Fibroblast of peridontal ligament (primary cell): ENCODE results near the gene NCOA5.

Source experiments
- DNase-seq: peaks from one replicate; pipeline ENCODE4 v3.0.0-alpha.2; 2010; ENCODE audit errors: extremely low read depth

The NCOA5 gene

DNA sequence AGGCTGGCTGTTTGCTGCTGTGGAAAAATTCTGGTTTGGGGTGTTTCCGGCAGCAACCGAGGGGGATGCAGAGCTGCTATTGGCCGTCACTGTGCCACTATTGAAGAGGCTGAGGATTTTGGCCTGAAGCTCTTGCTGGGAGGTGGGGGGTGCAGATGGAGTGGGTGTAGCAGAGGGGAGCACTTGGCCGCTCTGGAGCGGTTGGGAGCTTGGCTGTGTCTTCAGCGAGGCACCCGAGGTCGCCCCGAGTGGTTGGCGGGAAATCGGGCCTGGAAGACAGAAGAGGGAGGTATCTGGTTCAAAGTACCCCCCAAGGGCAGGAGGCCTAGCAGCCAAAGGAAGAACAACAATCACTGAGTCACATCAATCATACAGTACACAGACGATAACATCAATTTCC is 27.1 kb downstream of the NCOA5 start:
- no peak for DNase-seq

GRCh38 chr20:46062151-46062550 is 27.6 kb downstream of the NCOA5 start:
- no peak for DNase-seq

DNA sequence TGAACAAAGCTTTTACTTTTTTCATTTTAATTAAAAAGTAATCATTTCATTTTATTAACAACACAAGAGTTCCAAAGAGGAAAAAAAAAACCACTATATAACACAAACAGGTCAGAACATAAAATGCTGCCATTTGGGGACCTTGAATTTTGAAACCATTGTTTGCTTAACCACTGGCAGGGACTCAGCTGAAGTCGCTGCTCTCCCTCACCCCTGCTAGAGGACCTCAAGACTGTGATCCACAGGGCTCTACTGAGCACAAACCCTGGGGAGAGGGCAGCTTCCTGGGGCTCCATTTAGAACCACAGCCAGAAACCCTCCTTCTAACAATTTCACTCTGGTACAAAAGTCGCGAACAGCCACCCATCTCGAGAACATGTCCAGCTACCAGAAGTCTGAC is 28.8 kb downstream of the NCOA5 start:
- no peak for DNase-seq

GRCh38 chr20:46060301-46060881 is 29.4 kb downstream of the NCOA5 start:
- no peak for DNase-seq

DNA sequence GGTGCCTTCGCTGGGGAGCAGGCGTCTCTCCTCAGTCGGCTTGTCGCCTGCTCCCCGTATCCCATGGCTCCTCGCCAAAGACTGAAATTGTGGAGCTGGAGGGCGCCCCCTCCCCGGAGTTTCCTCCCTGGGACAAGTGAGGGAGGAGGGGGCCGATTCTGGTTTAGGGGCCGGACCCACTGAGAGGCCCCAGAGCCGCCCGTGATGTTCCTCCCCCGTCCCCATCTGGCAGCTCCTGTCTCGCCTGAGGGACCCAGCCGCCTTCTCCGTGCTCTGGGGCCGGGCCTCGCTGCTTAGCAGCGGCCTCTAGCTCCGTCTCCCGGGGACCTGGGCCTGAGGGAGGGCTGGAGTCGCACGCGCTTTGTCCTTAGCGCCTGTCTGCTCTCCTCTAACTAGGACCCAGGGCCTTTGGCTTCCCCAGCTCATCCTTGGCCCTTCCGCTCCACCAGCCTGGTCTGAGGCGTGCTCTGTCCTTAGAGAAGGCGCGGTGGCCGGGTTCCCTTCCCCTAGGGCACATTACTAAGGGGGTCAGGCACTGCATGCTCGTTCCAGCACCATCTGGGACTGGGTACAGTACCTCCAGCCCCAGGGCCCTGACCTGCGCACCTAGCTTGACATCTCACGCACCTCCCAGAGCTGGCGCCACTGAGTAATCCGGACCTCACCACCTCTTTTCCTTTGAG is 31.0 kb downstream of the NCOA5 start:
- no peak for DNase-seq

DNA sequence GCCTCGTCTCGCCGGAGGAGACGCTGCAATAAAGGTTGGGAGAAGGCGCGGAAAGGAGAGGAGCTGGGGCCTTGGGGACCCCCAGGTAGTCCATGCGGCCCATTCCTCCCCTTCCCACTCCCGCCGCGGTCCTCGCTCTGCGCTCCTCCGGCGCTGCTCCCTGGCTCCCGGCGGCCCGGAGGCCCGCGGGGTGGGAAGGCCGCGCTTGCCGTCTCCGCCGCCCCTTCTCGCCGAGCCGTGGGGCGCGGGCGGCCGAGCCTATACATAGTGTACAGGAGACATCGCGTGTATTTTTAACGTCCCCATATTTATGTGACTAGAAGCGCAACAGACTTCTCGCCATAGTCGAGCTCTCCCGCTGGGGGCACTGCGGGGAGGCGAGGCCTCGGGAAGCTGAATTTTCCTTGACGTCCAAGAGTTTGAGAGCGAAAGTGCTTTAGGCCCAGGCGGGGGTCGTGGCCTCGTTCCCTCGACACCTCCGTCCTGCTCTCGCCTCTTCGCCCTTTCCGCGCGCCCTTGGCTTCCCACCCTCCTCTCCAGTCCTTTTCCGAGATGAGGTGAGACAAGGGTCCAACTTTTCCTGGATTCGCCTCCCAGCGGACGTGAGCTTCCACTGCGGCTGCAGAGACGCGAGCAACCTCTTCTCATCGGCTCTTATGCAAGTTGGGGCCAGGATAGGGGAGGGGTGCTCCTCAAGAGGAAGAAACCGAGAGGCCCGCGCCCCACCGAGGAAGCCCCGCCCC is 31.7 kb downstream of the NCOA5 start:
- peak; percentile 24 for DNase-seq

- peak; percentile 51 for DNase-seq
Observed at GRCh38 chr20:46056970-46057855, 32.5 kb downstream of the NCOA5 start.

- DNase-seq, result no peak
Observed at GRCh38 chr20:46056027-46056833, 33.5 kb downstream of the NCOA5 start.

- DNase-seq, result no peak
Observed at GRCh38 chr20:46055269-46055668, 34.5 kb downstream of the NCOA5 start.

- no peak for DNase-seq
Observed at GRCh38 chr20:46054606-46055005, 35.2 kb downstream of the NCOA5 start.

DNA sequence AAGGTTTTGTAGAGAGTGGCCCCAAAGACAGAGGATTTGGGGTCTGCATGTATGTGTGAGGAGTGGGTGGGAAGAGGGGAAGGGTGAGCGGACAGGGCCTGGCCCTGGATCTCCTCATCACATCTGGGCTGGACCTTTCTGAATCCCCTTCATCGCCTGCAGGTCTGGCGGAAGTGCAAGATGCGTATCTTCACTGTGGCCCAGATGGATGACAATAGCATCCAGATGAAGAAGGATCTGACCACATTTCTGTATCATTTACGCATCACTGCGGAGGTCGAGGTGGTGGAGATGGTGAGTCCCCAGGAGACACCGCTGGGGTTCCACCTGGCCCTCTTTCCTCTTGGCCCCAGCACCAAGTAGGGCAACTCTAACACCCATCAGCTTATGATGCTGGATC is 36.3 kb downstream of the NCOA5 start:
- no peak for DNase-seq

DNA sequence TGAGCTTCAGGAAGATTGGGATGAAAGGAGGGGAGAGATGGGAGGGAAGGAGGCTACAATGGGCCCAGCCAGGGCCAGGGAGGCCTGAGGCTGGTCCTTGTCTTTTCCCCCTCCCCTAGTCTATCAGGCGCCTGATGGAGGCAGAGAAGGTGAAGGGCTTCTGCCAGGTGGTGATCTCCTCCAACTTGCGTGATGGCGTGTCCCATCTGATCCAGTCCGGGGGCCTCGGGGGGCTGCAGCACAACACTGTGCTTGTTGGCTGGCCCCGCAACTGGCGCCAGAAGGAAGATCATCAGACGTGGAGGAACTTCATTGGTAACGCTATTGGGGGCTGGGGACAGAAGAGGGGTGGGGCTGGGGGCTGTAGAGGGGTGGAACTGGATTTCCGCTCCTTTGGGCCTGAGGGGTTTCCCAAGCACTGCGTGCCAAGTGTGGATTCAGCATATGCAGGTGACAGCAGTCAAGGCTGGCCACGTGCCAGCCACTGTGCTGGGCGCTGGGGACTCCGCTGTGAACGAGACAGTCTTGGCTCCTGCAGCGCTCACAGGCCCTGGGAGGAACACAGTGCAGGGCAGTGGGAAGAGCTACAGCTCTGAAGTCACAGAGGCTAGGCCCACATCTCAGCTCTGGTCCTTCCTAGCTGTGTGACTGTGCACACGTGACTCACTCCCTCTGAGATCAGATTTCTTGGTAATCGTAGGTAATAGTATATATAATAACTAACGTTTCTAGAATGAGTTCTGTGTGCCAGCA is 38.0 kb downstream of the NCOA5 start:
- DNase-seq, result no peak

DNA sequence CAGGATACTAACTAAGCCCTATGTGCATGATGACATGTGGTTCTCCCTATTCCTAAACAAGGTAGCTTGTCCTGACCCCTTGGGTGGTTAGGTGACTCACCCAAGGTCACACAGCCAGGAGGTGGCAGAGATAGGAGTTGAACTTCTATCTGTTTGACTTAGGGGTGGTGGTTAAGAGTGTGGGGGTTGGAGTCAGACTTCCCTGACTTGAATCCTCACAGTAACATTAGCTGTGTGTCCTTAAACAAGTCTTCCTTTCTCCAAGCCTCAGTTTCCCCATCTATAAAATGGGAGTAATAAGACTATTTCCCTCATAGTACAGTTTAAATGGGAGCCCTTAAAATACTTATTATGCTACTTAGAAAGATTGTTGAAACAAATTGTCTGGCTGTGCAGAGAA is 38.9 kb downstream of the NCOA5 start:
- no peak for DNase-seq

GRCh38 chr20:46050444-46050843 is 39.3 kb downstream of the NCOA5 start:
- DNase-seq, result no peak

DNA sequence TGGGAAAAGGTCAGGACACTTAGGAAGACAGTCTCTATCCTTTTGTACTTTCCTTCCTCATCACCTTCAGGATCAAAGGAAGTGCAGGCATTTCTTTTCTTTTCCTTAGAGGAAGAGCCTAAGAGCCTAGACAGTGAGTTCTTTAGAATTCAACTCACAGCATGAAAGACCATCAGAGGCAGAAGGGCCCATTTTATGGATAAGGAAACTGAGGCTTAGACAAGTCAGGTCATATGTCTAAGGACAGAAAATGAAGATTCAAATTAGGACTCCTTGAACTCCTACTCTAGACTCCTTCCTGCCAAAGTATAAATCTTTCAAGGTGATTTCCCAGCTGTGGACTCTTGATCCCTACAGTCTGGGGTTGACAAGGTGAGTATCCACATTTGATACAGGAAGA is 39.9 kb downstream of the NCOA5 start:
- no peak for DNase-seq

DNA sequence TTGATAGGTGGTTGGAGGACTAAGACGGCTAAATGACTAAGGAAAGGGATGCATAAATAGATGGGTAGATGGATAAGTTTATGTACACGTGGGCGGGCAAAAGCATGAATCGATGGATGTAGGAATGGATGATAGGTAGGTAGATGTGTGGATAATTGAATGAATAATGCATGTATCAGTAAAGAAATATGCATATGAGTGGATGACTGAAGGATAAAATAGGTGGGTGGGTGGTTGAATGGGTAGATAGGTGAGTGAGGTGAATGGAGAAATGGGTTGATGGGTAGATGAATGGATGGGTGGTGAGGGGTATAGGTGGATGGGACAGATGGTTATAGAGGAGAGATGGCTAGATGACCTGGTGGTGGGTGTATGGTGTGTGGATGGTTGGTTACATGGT is 40.6 kb downstream of the NCOA5 start:
- no peak for DNase-seq

DNA sequence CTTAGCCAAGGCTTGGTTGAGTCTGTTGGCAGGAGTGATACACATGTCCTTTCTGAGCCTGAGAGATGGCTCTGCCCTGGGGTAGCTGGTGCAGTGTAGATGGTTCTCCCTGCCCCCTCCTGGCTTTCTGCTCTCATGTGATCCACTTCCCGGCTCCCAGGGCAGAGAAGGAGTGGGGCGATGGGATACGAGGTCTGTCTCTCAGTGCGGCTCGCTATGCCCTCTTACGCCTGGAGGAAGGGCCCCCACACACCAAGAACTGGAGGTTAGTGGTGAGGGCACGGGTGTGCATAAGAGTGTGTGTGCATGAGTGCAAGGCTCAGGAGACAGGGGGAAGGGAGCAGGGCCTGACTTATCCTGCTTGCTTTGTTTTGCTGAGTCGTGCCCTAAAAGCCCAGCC is 41.9 kb downstream of the NCOA5 start:
- no peak for DNase-seq

DNA sequence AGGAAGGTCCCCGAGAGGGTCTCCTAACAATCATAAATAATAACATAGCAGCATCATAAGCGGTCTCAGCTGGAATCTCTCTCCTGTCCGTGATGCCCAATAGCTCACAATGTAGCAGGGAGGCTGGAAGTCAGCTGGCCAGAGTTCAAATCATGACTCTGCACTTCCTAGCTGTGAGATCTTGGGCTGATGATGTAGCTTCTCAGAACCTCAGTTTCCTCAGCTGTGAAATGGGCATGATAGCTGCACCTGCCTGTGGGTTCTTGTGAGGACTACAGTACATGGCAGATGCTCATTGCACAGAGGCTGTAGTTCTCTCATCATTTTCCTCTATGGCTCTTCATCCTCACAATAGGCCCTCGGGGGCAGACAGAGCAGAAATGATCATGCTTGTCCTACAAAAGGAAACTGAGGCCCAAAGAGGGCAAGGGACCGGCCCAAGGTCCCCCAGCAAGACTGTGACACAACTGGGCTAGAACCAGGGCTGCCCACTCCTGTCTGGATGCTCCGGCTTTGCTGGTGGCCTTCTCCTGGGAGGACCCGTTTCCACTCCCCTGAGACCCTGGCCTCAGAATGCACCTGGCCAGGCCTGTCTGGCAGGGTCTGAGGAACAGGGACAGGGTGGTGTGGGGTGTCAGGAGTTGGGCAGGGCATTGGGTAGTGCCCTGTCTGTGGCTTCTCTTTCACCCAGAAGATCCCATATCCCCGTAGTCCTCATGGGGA is 43.0 kb downstream of the NCOA5 start:
- no peak for DNase-seq

- DNase-seq, result no peak
Observed at GRCh38 chr20:46044896-46045295, 44.9 kb downstream of the NCOA5 start.

- no peak for DNase-seq
Observed at GRCh38 chr20:46043556-46043955, 46.2 kb downstream of the NCOA5 start.
